ENCODE results near the gene EXOG.

The EXOG gene

GRCh38 chr3:38549082-38549481 is 52.9 kb downstream of the EXOG start:
- no peak for DNase-seq

- no peak for DNase-seq
Observed at GRCh38 chr3:38549486-38549885, 53.3 kb downstream of the EXOG start.

- no peak for DNase-seq
Observed at GRCh38 chr3:38549957-38550840, 54.1 kb downstream of the EXOG start.

GRCh38 chr3:38551026-38551832 is 55.1 kb downstream of the EXOG start:
- no peak for DNase-seq

- no peak for DNase-seq
Observed at GRCh38 chr3:38552364-38552763, 56.2 kb downstream of the EXOG start.

- DNase-seq: no peak
Observed at GRCh38 chr3:38553071-38553470, 56.9 kb downstream of the EXOG start.

GRCh38 chr3:38554127-38554827 is 58.1 kb downstream of the EXOG start:
- no peak for DNase-seq

GRCh38 chr3:38555149-38555840 is 59.2 kb downstream of the EXOG start:
- DNase-seq: no peak

- no peak for DNase-seq
Observed at GRCh38 chr3:38555926-38556325, 59.8 kb downstream of the EXOG start.

- DNase-seq: no peak
Observed at GRCh38 chr3:38556640-38557358, 60.7 kb downstream of the EXOG start.

- no peak for DNase-seq
Observed at GRCh38 chr3:38558864-38559263, 62.7 kb downstream of the EXOG start.

- DNase-seq: no peak
Observed at GRCh38 chr3:38560284-38560683, 64.1 kb downstream of the EXOG start.

- no peak for DNase-seq
Observed at GRCh38 chr3:38560996-38561717, 65.0 kb downstream of the EXOG start.

GRCh38 chr3:38561746-38562466 is 65.8 kb downstream of the EXOG start:
- no peak for DNase-seq

GRCh38 chr3:38562467-38562925 is 66.4 kb downstream of the EXOG start:
- DNase-seq: no peak

- no peak for DNase-seq
Observed at GRCh38 chr3:38563070-38563885, 67.1 kb downstream of the EXOG start.

- no peak for DNase-seq
Observed at GRCh38 chr3:38563886-38564270, 67.7 kb downstream of the EXOG start.

GRCh38 chr3:38564631-38565338 is 68.6 kb downstream of the EXOG start:
- DNase-seq: no peak

Measured in stimulated activated CD4-positive, alpha-beta T cell treated with anti-CD3 and anti-CD28 coated beads, Interleukin-4, amount 100 ng/mL, for 1 hour (primary cell).